HepG2 (cell line): ENCODE measurements around the gene P4HB. TPM values are rescaled to one million over a fixed set of nuclear protein-coding genes. Genes with fewer than 3 reads are reported as not detected.

Experiments used
- ARNTL ChIP-seq: sonication (generic); formaldehyde crosslinking; IDR thresholded peaks from 2 replicates; pipeline ENCODE4 v1.4.0; 2020; ENCODE audit warnings: mild to moderate bottlenecking, missing genetic modification reagents
- ATAD3A ChIP-seq: sonication (generic); formaldehyde crosslinking; IDR thresholded peaks from 2 replicates; pipeline ENCODE4 v1.4.0; 2020; ENCODE audit warnings: missing genetic modification reagents
- ATF7 ChIP-seq, 2 experiments: fragments of 450-650 bp in 1 of 2; sonication (generic) in 1 of 2; formaldehyde crosslinking in 1 of 2; IDR thresholded peaks; 2 replicates each; pipeline versions ENCODE4 v1.4.0 to v1.6.1; 2016 to 2020; ENCODE audit warnings: antibody characterized with exemption in 1 of 2, mild to moderate bottlenecking in 1 of 2, missing genetic modification reagents in 1 of 2
- CC2D1A ChIP-seq: sonication (generic); formaldehyde crosslinking; IDR thresholded peaks from 2 replicates; pipeline ENCODE4 v1.8.1; 2023; ENCODE audit warnings: mild to moderate bottlenecking, missing genetic modification reagents
- ESRRA ChIP-seq: sonication (generic); formaldehyde crosslinking; IDR thresholded peaks from 2 replicates; pipeline ENCODE4 v1.5.1; 2020; ENCODE audit warnings: mild to moderate bottlenecking, low read depth, missing genetic modification reagents
- GPBP1L1 ChIP-seq: sonication (generic); formaldehyde crosslinking; IDR thresholded peaks from 2 replicates; pipeline ENCODE4 v1.5.0; 2020; ENCODE audit warnings: mild to moderate bottlenecking, missing genetic modification reagents
- IRF2 ChIP-seq: IDR thresholded peaks from 2 replicates; pipeline ENCODE4 v1.6.1; 2018; ENCODE audit warnings: missing genetic modification reagents, missing compliant biosample characterization
- ISX ChIP-seq: sonication (generic); formaldehyde crosslinking; conservative IDR thresholded peaks from 2 replicates; pipeline ENCODE4 v1.5.0; 2020; ENCODE audit warnings: missing genetic modification reagents
- JUN ChIP-seq: sonication (generic); formaldehyde crosslinking; IDR thresholded peaks from 2 replicates; pipeline ENCODE4 v1.4.0; 2020; ENCODE audit warnings: mild to moderate bottlenecking, missing genetic modification reagents
- KDM3A ChIP-seq: IDR thresholded peaks from 2 replicates; pipeline ENCODE4 v1.6.1; 2018; ENCODE audit warnings: low read depth, missing compliant biosample characterization
- MEIS1 ChIP-seq: sonication (generic); formaldehyde crosslinking; IDR thresholded peaks from 2 replicates; pipeline ENCODE4 v1.9.0; 2021; ENCODE audit warnings: mild to moderate bottlenecking, missing genetic modification reagents, moderate library complexity, borderline replicate concordance
- PTBP1 ChIP-seq: fragments of 200-400 bp; formaldehyde crosslinking; IDR thresholded peaks from 2 replicates; pipeline ENCODE4 v1.6.1; 2018; ENCODE audit warnings: low read length, low read depth; ENCODE audit not compliant: poor library complexity, severe bottlenecking
- SKI ChIP-seq: fragments of 450-650 bp; IDR thresholded peaks from one replicate; pipeline ENCODE4 v1.6.1; 2018; ENCODE audit warnings: mild to moderate bottlenecking; ENCODE audit not compliant: partially characterized antibody
- SNRNP70 ChIP-seq: fragments of 200-400 bp; formaldehyde crosslinking; IDR thresholded peaks from 2 replicates; pipeline ENCODE4 v1.6.1; 2017; ENCODE audit warnings: mild to moderate bottlenecking, low read depth, low read length, moderate library complexity
- TMF1 ChIP-seq: sonication (generic); formaldehyde crosslinking; IDR thresholded peaks from 2 replicates; pipeline ENCODE4 v1.8.1; 2022; ENCODE audit warnings: low read depth, missing genetic modification reagents
- TP53 ChIP-seq: sonication (generic); formaldehyde crosslinking; conservative IDR thresholded peaks from 2 replicates; pipeline ENCODE4 v1.4.0; 2020; ENCODE audit warnings: missing genetic modification reagents
- ZFAT ChIP-seq: sonication (generic); formaldehyde crosslinking; conservative IDR thresholded peaks from 2 replicates; pipeline ENCODE4 v1.8.1; 2023; ENCODE audit warnings: missing genetic modification reagents, inconsistent platforms
- ZKSCAN8 ChIP-seq: IDR thresholded peaks from 2 replicates; pipeline ENCODE4 v1.6.1; 2016; ENCODE audit warnings: borderline replicate concordance, missing genetic modification reagents, missing compliant biosample characterization
- ZMYM2 ChIP-seq: sonication (generic); formaldehyde crosslinking; IDR thresholded peaks from 2 replicates; pipeline ENCODE4 v1.8.0; 2022; ENCODE audit warnings: mild to moderate bottlenecking, missing genetic modification reagents
- ZNF136 ChIP-seq: sonication (generic); formaldehyde crosslinking; IDR thresholded peaks from 2 replicates; pipeline ENCODE4 v1.8.1; 2022; ENCODE audit warnings: low read depth, mild to moderate bottlenecking, moderate library complexity, missing genetic modification reagents
- ZNF331 ChIP-seq: sonication (generic); formaldehyde crosslinking; IDR thresholded peaks from 2 replicates; pipeline ENCODE4 v1.4.0; 2020; ENCODE audit warnings: missing genetic modification reagents
- ZNF430 ChIP-seq: sonication (generic); formaldehyde crosslinking; IDR thresholded peaks from 2 replicates; pipeline ENCODE4 v1.9.0; 2021; ENCODE audit warnings: mild to moderate bottlenecking, missing genetic modification reagents
- ZNF446 ChIP-seq: sonication (generic); formaldehyde crosslinking; IDR thresholded peaks from 2 replicates; pipeline ENCODE4 v1.5.0; 2020; ENCODE audit warnings: mild to moderate bottlenecking, missing genetic modification reagents
- ZNF550 ChIP-seq: sonication (generic); formaldehyde crosslinking; IDR thresholded peaks from 2 replicates; pipeline ENCODE4 v1.4.0; 2020; ENCODE audit warnings: mild to moderate bottlenecking, missing genetic modification reagents, borderline replicate concordance
- ZNF7 ChIP-seq: IDR thresholded peaks from 2 replicates; pipeline ENCODE4 v1.6.1; 2016; ENCODE audit warnings: missing biosample characterization, missing genetic modification reagents
- ZNF720 ChIP-seq: sonication (generic); formaldehyde crosslinking; IDR thresholded peaks from 2 replicates; pipeline ENCODE4 v1.4.0; 2020; ENCODE audit warnings: missing genetic modification reagents
- ZNF747 ChIP-seq: sonication (generic); formaldehyde crosslinking; IDR thresholded peaks from 2 replicates; pipeline ENCODE4 v1.8.1; 2023; ENCODE audit warnings: missing genetic modification reagents, mild to moderate bottlenecking, borderline replicate concordance
- ZNF776 ChIP-seq: sonication (generic); formaldehyde crosslinking; IDR thresholded peaks from 2 replicates; pipeline ENCODE4 v1.4.0; 2020; ENCODE audit warnings: mild to moderate bottlenecking, missing genetic modification reagents
- ZNF879 ChIP-seq: sonication (generic); formaldehyde crosslinking; IDR thresholded peaks from 2 replicates; pipeline ENCODE4 v1.8.1; 2023; ENCODE audit warnings: missing genetic modification reagents
- ZZZ3 ChIP-seq: sonication (generic); formaldehyde crosslinking; IDR thresholded peaks from 2 replicates; pipeline ENCODE4 v1.4.0; 2020; ENCODE audit warnings: missing genetic modification reagents, mild to moderate bottlenecking, borderline replicate concordance
- polyA plus RNA-seq, 8 experiments: library from polyadenylated mRNA; depleted of rRNA in 3 of 8; stranded (reverse) in 7 of 8; unstranded in 1 of 8; fragments of >200 nt; fragmentation: Illumina TruSeq in 4 of 8; extraction: Trizol in 4 of 8; gene quantifications; 2 replicates each; pipeline versions ENCODE4 v1.2.1 to v1.2.3, GENCODE V29; 2011 to 2016; ENCODE audit warnings: low read depth in 4 of 8, missing spikeins in 1 of 8, mixed read lengths in 1 of 8; ENCODE audit not compliant: insufficient read depth in 1 of 8
- total RNA-seq, 5 experiments: library from RNA; depleted of rRNA; stranded (reverse); fragments of >200 nt; fragmentation: Illumina TruSeq; extraction: Trizol; gene quantifications; 2 replicates each; pipeline ENCODE4 v1.2.3, GENCODE V29; 2016; ENCODE audit warnings: low read depth in 1 of 5
- TF ChIP-seq, protein P1 (sequence below): sonication (generic); formaldehyde crosslinking; IDR thresholded peaks from 2 replicates; pipeline ENCODE4 v1.5.1; 2020; ENCODE audit warnings: missing genetic modification reagents, mild to moderate bottlenecking, borderline replicate concordance

P4HB gene
- total and polyA plus RNA-seq, 2 of the 13 experiments (the other 11 are each of a cell fraction or from before 2014, with no cell fraction given) = 185 to 782 TPM

DNA sequence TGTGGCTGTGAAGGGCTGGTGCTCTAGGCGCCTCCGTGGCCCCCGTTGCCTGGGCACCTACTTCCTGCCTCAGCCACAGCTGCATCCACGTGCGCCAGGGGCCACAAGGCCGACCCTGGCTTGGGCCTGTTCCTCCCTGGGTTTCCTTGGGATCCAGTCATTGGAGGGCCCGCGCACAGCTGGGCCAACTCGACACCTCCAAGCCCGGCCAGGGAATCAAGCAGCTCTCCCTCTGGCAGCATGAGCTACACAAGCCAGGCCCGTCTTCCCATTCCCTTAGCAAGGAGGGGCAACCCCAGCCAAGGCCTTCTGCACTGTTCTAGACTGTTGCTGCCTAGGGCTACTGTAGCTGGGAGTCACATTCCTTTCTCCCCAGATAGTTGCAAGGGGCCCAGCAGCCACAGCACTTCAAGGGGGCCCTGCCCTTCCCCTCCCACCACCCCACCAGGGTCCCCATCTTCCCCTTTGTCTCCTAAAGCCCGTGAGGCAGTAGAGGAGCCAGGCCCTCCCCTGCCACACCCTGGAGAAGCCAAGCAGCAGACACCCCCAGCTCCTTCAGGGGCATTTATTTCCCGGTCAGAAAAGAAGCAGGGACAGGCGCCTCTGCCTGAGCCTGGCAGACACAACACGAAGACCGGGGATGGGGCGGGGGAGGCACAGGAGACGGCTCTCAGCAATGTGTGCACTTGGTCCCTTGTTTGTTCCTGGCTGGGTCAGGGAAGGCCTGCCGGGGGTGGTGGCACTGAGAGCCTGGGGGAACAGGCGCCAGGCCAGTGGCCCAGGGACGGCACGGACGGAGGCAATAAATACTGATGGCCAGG is 7.0 kb upstream of the P4HB start (continued):
- peak; percentile 61 for TF ChIP-seq PTBP1
- no peak for TF ChIP-seq ZNF550
- no peak for TF ChIP-seq ZNF331 (CRISPR knock-in tag)
- TF ChIP-seq KDM3A (CRISPR knock-in tag) = peak; percentile 16
- TF ChIP-seq ISX = no peak
- no peak; the same call in 1 of the 2 replicates for TF ChIP-seq ZKSCAN8
- 0 out of 2 replicates have a peak, but pooled peaks have one; percentile 43 for TF ChIP-seq ZMYM2 (CRISPR knock-in tag)
- TF ChIP-seq ZNF7 = no peak
- 0 out of 2 replicates have a peak, but pooled peaks have one; percentile 89 for TF ChIP-seq CC2D1A (CRISPR knock-in tag)
- TF ChIP-seq ESRRA (CRISPR knock-in tag) = peak; percentile 30; the same call in 1 of the 2 replicates
- peak; percentile 20; the same call in 1 of the 2 replicates for TF ChIP-seq TMF1
- no peak for TF ChIP-seq ZNF720 (CRISPR knock-in tag)
- TF ChIP-seq ZNF136 = peak; percentile 86; the same call in 1 of the 2 replicates
- no peak; the same call in 1 of the 2 replicates for TF ChIP-seq ZFAT (CRISPR knock-in tag)
- peak; percentile 65 for TF ChIP-seq ZNF430 (CRISPR knock-in tag)
- no peak for TF ChIP-seq ATAD3A (CRISPR knock-in tag)
- no peak for TF ChIP-seq ZNF446 (CRISPR knock-in tag)
- no peak for TF ChIP-seq SKI
- TF ChIP-seq SNRNP70 = no peak
- TF ChIP-seq ZNF776 (CRISPR knock-in tag) = peak; percentile 22; the same call in 1 of the 2 replicates
- TF ChIP-seq ZZZ3 (CRISPR knock-in tag) = no peak
- TF ChIP-seq ARNTL = no peak; the same call in none of the 2 replicates
- TF ChIP-seq JUN (CRISPR knock-in tag) = no peak
- peak; percentile 89; the same call in 1 of the 2 replicates for TF ChIP-seq MEIS1 (CRISPR knock-in tag)
- no peak for TF ChIP-seq ATF7 (IDR thresholded peaks at IDR 0.05)
- no peak for TF ChIP-seq ATF7 (CRISPR knock-in tag; IDR thresholded peaks at IDR 0.05)
- peak; percentile 52; the same call in 1 of the 2 replicates for TF ChIP-seq ZNF747 (CRISPR knock-in tag)
- no peak for TF ChIP-seq ZNF879 (CRISPR knock-in tag)
- TF ChIP-seq, protein P1, sequence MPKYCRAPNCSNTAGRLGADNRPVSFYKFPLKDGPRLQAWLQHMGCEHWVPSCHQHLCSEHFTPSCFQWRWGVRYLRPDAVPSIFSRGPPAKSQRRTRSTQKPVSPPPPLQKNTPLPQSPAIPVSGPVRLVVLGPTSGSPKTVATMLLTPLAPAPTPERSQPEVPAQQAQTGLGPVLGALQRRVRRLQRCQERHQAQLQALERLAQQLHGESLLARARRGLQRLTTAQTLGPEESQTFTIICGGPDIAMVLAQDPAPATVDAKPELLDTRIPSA (CRISPR knock-in tag) = no peak
- peak; percentile 13; the same call in 1 of the 2 replicates for TF ChIP-seq IRF2 (CRISPR knock-in tag)
- peak; percentile 28; the same call in 1 of the 2 replicates for TF ChIP-seq TP53 (CRISPR knock-in tag)
- TF ChIP-seq GPBP1L1 (CRISPR knock-in tag) = no peak
